Measurements from ENCODE around the gene RNF182.

GRCh38 chr6:13911337-13911736 is 13.4 kb upstream of the RNF182 start:
- no peak for TF ChIP-seq POU2F2 (IDR thresholded peaks at IDR 0.05; ENCODE audit: low read depth, low read length)
- no peak for TF ChIP-seq POLR2AphosphoS5 (IDR thresholded peaks at IDR 0.05; ENCODE audit: low read depth, low read length)
- TF ChIP-seq POLR2A (IDR thresholded peaks at IDR 0.05; ENCODE audit: low read depth, low read length), result no peak
- no peak for TF ChIP-seq SPI1 (IDR thresholded peaks at IDR 0.05; ENCODE audit: low read depth, low read length)

All from GM12891 (cell line).